ENCODE results near the gene CFAP97D1.

Gene CFAP97D1

GRCh38 chr17:43810226-43810715 is 30.0 kb downstream of the CFAP97D1 start:
- Histone ChIP-seq H3K4me3 (ENCODE audit: low read depth in 1 of 2, low read length in 1 of 2) (no peak overlapping the region), H3K9me3 (no peaks in the 10 kb centered on the region), H3K27ac (no peak overlapping the region), H3K36me3 (no peaks in the 10 kb centered on the region), H3K27me3 (no peaks in the 10 kb centered on the region), H3K4me1 (ENCODE audit: control insufficient read depth in 1 of 2, insufficient read depth in 1 of 2, low read depth in 1 of 2, low read length in 1 of 2) (no peaks in the 10 kb centered on the region)
- TF ChIP-seq CTCF (IDR thresholded peaks at IDR 0.05) = no peak

DNA sequence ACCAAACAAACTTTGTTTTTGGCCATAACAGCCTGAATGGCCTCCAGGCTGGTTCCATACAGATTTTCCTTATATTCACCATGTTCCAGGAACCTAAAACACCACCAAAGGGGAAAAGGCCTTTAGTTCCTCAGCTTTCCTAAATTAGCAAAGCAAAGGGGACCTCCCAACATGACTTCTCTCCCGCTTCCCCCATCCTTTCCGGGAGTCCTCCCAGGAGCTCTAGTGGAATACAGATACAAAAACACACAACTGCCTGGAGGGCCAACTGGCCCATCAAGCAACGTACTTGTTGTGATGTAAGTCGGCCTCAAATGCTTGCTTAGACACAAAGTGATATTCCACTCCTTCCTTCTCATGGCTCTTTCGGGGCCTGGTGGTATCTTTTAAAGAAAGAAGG is 30.6 kb downstream of the CFAP97D1 start:
- Histone ChIP-seq H3K4me1 (ENCODE audit: control insufficient read depth in 1 of 2, insufficient read depth in 1 of 2, low read depth in 1 of 2, low read length in 1 of 2) (no peaks in the 10 kb centered on the region), H3K36me3 (no peaks in the 10 kb centered on the region), H3K27ac (no peak overlapping the region), H3K4me3 (ENCODE audit: low read depth in 1 of 2, low read length in 1 of 2) (no peak overlapping the region), H3K9me3 (no peaks in the 10 kb centered on the region), H3K27me3 (no peaks in the 10 kb centered on the region)
- no peak for TF ChIP-seq CTCF (IDR thresholded peaks at IDR 0.05)

DNA sequence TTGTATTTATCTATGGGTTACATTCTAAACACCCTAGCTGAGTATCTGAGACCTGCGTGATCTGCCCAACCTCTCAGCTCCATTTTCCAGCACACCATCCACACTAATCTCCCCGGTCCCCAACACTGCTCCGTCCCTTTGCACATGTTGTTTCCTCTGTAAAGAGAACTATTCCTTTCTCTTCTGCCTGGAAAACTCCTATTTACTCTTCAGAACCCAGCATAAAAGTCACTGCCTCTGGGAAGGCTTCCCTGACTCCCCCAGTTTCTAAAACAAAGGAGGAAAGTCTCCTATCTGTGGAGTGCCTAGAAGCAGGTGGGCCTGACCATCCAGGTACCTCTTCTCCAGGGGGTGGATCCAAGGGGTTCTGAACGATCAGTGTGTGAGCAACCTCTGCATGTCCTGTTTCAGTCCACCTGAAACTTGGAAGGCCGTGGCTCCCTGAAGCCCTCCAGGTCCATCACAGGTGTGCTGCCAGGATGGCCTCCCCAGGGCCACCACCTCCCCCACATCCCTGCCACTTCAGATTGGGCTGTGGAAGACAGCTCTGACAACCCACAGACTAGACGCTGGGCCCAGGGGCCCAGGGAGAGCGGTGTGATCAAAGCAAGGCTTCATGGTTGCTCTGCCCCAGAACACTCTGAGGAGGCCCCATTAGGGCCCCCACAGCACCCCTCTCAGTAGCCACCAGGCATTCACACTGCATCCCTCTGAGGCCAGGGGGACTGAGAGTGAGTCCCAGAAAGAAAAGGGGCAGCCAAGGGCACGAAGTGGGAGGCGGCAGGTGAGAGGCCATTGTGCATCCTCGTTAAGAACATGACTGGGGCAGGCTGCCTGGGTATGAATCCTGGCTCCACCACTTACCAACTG is 32.4 kb downstream of the CFAP97D1 start:
- Histone ChIP-seq H3K4me1 (ENCODE audit: control insufficient read depth in 1 of 2, insufficient read depth in 1 of 2, low read depth in 1 of 2, low read length in 1 of 2) (no peaks in the 10 kb centered on the region), H3K4me3 (ENCODE audit: low read depth in 1 of 2, low read length in 1 of 2) (no peak overlapping the region), H3K27ac (no peak overlapping the region), H3K27me3 (no peaks in the 10 kb centered on the region), H3K36me3 (no peaks in the 10 kb centered on the region), H3K9me3 (no peaks in the 10 kb centered on the region)
- TF ChIP-seq CTCF (IDR thresholded peaks at IDR 0.05) = no peak

GRCh38 chr17:43813386-43813785 is 33.2 kb downstream of the CFAP97D1 start:
- no peaks in the 10 kb centered on the region for H3K4me1 ChIP-seq (ENCODE audit: control insufficient read depth in 1 of 2, insufficient read depth in 1 of 2, low read depth in 1 of 2, low read length in 1 of 2)
- H3K27me3 ChIP-seq = no peaks in the 10 kb centered on the region
- no peak for TF ChIP-seq CTCF (IDR thresholded peaks at IDR 0.05)
- H3K9me3 ChIP-seq = no peaks in the 10 kb centered on the region
- H3K36me3 ChIP-seq = no peaks in the 10 kb centered on the region
- H3K4me3 ChIP-seq (ENCODE audit: low read depth in 1 of 2, low read length in 1 of 2) = no peak overlapping the region
- H3K27ac ChIP-seq = no peak overlapping the region

DNA sequence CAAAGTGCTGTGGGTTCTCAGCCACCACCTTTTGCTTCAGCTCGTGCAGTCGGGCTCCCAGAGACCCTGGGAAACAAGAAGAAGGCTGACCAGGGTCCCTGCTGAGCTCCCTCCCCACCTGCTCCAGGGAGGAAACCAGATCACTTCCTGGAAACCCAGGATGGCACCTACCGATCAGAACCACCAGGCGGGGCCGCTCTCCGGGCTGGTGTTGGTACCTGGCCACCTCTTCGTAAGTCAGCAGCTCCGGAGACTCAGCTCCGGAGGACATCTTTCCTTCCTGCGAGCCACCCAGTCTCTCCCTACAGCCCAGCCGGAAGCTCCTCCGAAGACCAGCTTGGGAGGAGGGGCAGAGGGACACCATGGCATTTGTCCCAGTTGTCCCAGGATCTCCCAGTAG is 33.8 kb downstream of the CFAP97D1 start:
- Histone ChIP-seq H3K27me3 (no peaks in the 10 kb centered on the region), H3K4me1 (ENCODE audit: control insufficient read depth in 1 of 2, insufficient read depth in 1 of 2, low read depth in 1 of 2, low read length in 1 of 2) (no peaks in the 10 kb centered on the region), H3K9me3 (no peaks in the 10 kb centered on the region), H3K36me3 (no peaks in the 10 kb centered on the region), H3K27ac (no peak overlapping the region), H3K4me3 (ENCODE audit: low read depth in 1 of 2, low read length in 1 of 2) (no peak overlapping the region)
- TF ChIP-seq CTCF (IDR thresholded peaks at IDR 0.05) = no peak

Measured in neutrophil (primary cell).